Astrocyte (in vitro differentiated cells and primary cell): ENCODE data around the gene DHDH. TPM values are rescaled to one million over a fixed set of nuclear protein-coding genes. Genes with fewer than 3 reads are reported as not detected.
"Not testable (repeated sequence)": the region's sequence is repeated elsewhere in the genome, so short reads cannot be mapped to it uniquely, and the experiment has no call there.

Experiments used
- DNase-seq: peaks from one replicate; pipeline ENCODE4 v3.0.0-alpha.2; 2010; ENCODE audit warnings: low read depth
- FAIRE-seq: peaks from 2 replicates; lab custom pipeline; 2011; peaks lifted over from hg19 to GRCh38; lab: Jason Lieb, UNC
- H2AFZ ChIP-seq: 2 replicates; pipeline ENCODE4 v1.6.0; 2012; ENCODE audit warnings: low read depth, low read length, inconsistent platforms
- H3K27ac ChIP-seq: 2 replicates; pipeline ENCODE4 v1.5.1; 2011; ENCODE audit warnings: low read depth, low read length, inconsistent platforms
- H3K27me3 ChIP-seq: 2 replicates; pipeline ENCODE4 v1.6.0; 2011; ENCODE audit warnings: low read length, inconsistent platforms; ENCODE audit not compliant: insufficient read depth
- H3K36me3 ChIP-seq: 2 replicates; pipeline ENCODE4 v1.5.1; 2011; ENCODE audit warnings: low read length, inconsistent platforms; ENCODE audit not compliant: insufficient read depth
- H3K4me1 ChIP-seq: 2 replicates; pipeline ENCODE4 v1.5.1; 2011; ENCODE audit warnings: low read length, inconsistent platforms; ENCODE audit not compliant: insufficient read depth
- H3K4me2 ChIP-seq: 2 replicates; pipeline ENCODE4 v1.6.0; 2012; ENCODE audit warnings: low read length, inconsistent platforms
- H3K4me3 ChIP-seq: 2 replicates; pipeline ENCODE4 v1.5.1; 2011; ENCODE audit warnings: low read depth, mild to moderate bottlenecking, low read length, inconsistent platforms; ENCODE audit not compliant: insufficient read depth
- H3K79me2 ChIP-seq: 2 replicates; pipeline ENCODE4 v1.6.0; 2012; ENCODE audit warnings: mild to moderate bottlenecking, low read length, inconsistent platforms; ENCODE audit not compliant: insufficient read depth
- H3K9ac ChIP-seq: 2 replicates; pipeline ENCODE4 v1.6.0; 2012; ENCODE audit warnings: mild to moderate bottlenecking, low read length, inconsistent platforms
- H3K9me3 ChIP-seq: 2 replicates; pipeline ENCODE4 v1.5.1; 2012; ENCODE audit warnings: low read depth, mild to moderate bottlenecking, low read length, inconsistent platforms; ENCODE audit not compliant: insufficient read depth
- H4K20me1 ChIP-seq: 2 replicates; pipeline ENCODE4 v1.6.0; 2012; ENCODE audit warnings: low read length, inconsistent platforms; ENCODE audit not compliant: insufficient read depth
- H3K27ac Mint-ChIP-seq: one replicate; pipeline ENCODE4 v1.8.0; 2021; ENCODE audit warnings: mild to moderate bottlenecking, mixed read lengths; ENCODE audit not compliant: unreplicated experiment
- H3K27me3 Mint-ChIP-seq: one replicate; pipeline ENCODE4 v1.8.0; 2021; ENCODE audit warnings: low read depth, mixed read lengths; ENCODE audit not compliant: unreplicated experiment
- H3K36me3 Mint-ChIP-seq: one replicate; pipeline ENCODE4 v1.8.0; 2021; ENCODE audit warnings: low read depth, mixed read lengths; ENCODE audit not compliant: unreplicated experiment
- H3K4me1 Mint-ChIP-seq: one replicate; pipeline ENCODE4 v1.8.0; 2021; ENCODE audit warnings: low read depth, mixed read lengths; ENCODE audit not compliant: unreplicated experiment
- H3K4me3 Mint-ChIP-seq: one replicate; pipeline ENCODE4 v1.8.0; 2021; ENCODE audit warnings: mild to moderate bottlenecking, moderate library complexity, mixed read lengths; ENCODE audit not compliant: unreplicated experiment
- H3K9me3 Mint-ChIP-seq: one replicate; pipeline ENCODE4 v1.8.0; 2021; ENCODE audit warnings: mild to moderate bottlenecking, mixed read lengths; ENCODE audit not compliant: unreplicated experiment
- CTCF ChIP-seq: IDR thresholded peaks from 2 replicates; pipeline ENCODE4 v1.5.1; 2011; ENCODE audit warnings: low read depth, mild to moderate bottlenecking, inconsistent platforms, low read length, moderate library complexity; ENCODE audit not compliant: insufficient read depth
- EZH2 ChIP-seq: IDR thresholded peaks from 2 replicates; pipeline ENCODE4 v1.6.1; 2012; ENCODE audit warnings: mild to moderate bottlenecking, low read length, inconsistent platforms; ENCODE audit not compliant: insufficient read depth
- total RNA-seq: library from RNA; stranded (reverse); gene quantifications from 2 replicates; pipeline ENCODE4 v1.2.1, GENCODE V29; 2021

DHDH gene
- total RNA-seq, 1 donor from 2014 or later, result 0.45 TPM

DNA sequence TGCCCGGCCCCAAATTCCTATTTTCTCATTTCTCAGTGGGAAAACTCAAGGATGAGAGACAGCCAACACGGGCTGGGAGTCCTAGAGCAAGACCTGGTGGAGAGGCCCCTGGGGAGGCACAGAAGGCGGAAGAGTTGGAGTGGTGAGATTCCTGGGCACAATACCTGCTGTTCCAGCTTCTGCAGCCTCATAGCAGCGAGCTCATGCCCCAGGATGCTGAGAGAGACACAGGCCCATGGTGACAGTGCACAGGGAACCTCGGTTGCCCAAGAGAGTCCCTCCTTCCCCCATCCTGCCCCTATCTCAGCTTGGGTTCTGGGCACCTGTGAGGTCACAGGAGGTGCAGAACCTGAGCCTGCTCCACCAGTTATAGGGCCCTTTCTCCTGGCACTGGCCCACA, 36.3 kb upstream of the DHDH start:
- peaks cover 5% of the 10 kb centered on the region for H3K27me3 ChIP-seq
- Mint-ChIP-seq H3K36me3 (peaks cover 4% of the 10 kb centered on the region), H3K4me3 (no peak overlapping the region), H3K9me3 (no peaks in the 10 kb centered on the region), H3K27ac (no peak overlapping the region), H3K4me1 (peaks cover 6% of the 10 kb centered on the region), H3K27me3 (peaks cover 6% of the 10 kb centered on the region)
- H3K4me3 ChIP-seq, result no peak overlapping the region
- no peak for DNase-seq
- no peak overlapping the region for H3K4me2 ChIP-seq
- H3K4me1 ChIP-seq, result peaks cover 11% of the 10 kb centered on the region
- H4K20me1 ChIP-seq, result no peaks in the 10 kb centered on the region
- H3K79me2 ChIP-seq, result peaks cover 19% of the 10 kb centered on the region
- H3K27ac ChIP-seq, result no peak overlapping the region
- no peak for FAIRE-seq
- no peaks in the 10 kb centered on the region for H3K9me3 ChIP-seq
- H3K36me3 ChIP-seq, result no peaks in the 10 kb centered on the region
- no peak overlapping the region for H3K9ac ChIP-seq
- TF ChIP-seq CTCF (no peak), EZH2 (no peak)
- no peak overlapping the region for H2AFZ ChIP-seq

- H3K27ac Mint-ChIP-seq, H3K36me3 Mint-ChIP-seq, H3K9ac ChIP-seq, H3K27ac ChIP-seq, DNase-seq, H3K9me3 Mint-ChIP-seq, H3K27me3 Mint-ChIP-seq, H4K20me1 ChIP-seq, FAIRE-seq, H3K4me1 Mint-ChIP-seq, H3K27me3 ChIP-seq, H3K36me3 ChIP-seq, H3K9me3 ChIP-seq: not testable (repeated sequence)
- peak overlapping the region; percentile 72 for H3K4me3 Mint-ChIP-seq
- Histone ChIP-seq H3K79me2 (peaks cover 27% of the 10 kb centered on the region), H3K4me2 (peak overlapping the region; percentile 98), H2AFZ (peak overlapping the region; percentile 26), H3K4me1 (peaks cover 11% of the 10 kb centered on the region), H3K4me3 (peak overlapping the region; percentile 87)
These were observed 34.1 kb upstream of the DHDH start for GRCh38 chr19:48899386-48899749.

DNA sequence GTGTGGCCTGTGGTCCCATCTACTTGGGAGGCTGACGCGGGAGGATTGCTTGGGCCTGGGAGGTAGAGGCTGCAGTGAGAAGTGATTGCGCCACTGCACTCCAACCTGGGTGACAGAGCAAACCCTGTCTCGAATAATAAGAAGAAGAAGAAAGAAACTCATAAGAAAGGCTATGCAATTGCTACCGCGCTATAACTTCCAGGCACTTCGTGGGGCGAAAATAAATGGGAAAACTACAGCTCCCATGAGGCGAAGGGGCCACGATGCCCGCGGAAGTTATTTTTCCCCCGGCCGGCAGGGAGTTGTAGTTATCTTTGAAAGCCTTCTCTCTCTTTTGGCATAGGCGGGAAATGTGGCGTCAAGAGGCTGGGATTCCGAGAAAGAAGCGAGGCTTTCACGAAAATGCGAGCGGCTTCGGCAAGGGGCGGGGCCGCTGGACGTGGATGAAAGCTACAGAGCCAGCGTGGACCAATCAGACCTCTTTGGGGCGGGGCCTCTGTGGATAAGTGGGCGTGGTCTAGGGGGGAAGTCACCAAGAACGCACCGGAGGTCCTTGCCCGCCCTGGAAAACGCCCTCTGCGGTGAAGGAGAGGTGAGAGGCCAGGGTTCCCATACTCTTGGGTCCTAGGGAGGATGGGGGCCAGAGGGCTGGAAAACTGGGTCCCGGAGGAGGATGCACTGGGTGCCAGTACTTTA, 33.6 kb upstream of the DHDH start, which contains the start of gene NUCB1:
Gene NUCB1 (plus strand): TSS at position 532 of the 696 bp plus-strand sequence. CDS start 485 bp downstream, outside the sequence.
- peak within 1 kb of the TSS; percentile 98 for H3K4me2 ChIP-seq
- H4K20me1 ChIP-seq, result peaks cover 8% of the 10 kb centered on the region
- peaks cover 3% of the 10 kb centered on the region for H3K36me3 ChIP-seq
- peak within 1 kb of the TSS; percentile 97 for H3K4me3 Mint-ChIP-seq
- FAIRE-seq (peak; percentile 17), DNase-seq (peak; percentile 93)
- peaks cover 11% of the 10 kb centered on the region for H3K36me3 Mint-ChIP-seq
- peak within 1 kb of the TSS; percentile 73 for H3K27ac ChIP-seq
- H2AFZ ChIP-seq, result peak within 1 kb of the TSS; percentile 83
- peak within 1 kb of the TSS; percentile 65 for H3K27ac Mint-ChIP-seq
- peaks cover 11% of the 10 kb centered on the region for H3K4me1 ChIP-seq
- peaks cover 3% of the 10 kb centered on the region for H3K27me3 Mint-ChIP-seq
- H3K79me2 ChIP-seq, result peaks cover 27% of the 10 kb centered on the region
- peak within 1 kb of the TSS; percentile 87 for H3K4me3 ChIP-seq
- TF ChIP-seq EZH2 (no peak), CTCF (no peak)
- H3K4me1 Mint-ChIP-seq, result peaks cover 6% of the 10 kb centered on the region
- H3K27me3 ChIP-seq, result peaks cover 4% of the 10 kb centered on the region
- peak within 1 kb of the TSS; percentile 90 for H3K9ac ChIP-seq
- H3K9me3 ChIP-seq, result no peaks in the 10 kb centered on the region
- H3K9me3 Mint-ChIP-seq, result no peaks in the 10 kb centered on the region
